NCI-H128 (cell line): Measurements from ENCODE around the gene ZNF322.

Experiments
- DNase-seq: peaks from one replicate; lab custom pipeline; 2025; ENCODE audit not compliant: unreplicated experiment; lab: John Stamatoyannopoulos, UW

The ZNF322 gene

DNA sequence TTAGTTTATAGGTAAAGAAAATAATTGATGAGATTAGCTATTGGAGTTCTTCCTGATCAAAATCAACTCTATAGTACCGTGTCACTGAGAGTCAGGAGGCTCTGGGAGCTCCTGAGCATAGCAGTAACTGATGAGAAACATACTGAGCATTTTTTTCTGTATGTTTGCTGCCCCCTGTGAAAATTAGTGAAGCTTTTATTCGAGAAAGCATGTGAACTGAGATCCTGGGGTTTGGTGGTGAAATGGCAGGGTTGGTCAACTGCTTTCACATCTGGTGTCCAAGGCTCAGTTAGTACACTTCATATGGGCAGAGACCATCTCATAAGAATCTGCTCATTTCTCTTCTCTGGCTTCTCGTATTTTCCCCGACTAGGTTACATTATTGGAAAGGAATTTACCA lies 66.9 kb downstream of the ZNF322 start:
- no peak for DNase-seq

DNA sequence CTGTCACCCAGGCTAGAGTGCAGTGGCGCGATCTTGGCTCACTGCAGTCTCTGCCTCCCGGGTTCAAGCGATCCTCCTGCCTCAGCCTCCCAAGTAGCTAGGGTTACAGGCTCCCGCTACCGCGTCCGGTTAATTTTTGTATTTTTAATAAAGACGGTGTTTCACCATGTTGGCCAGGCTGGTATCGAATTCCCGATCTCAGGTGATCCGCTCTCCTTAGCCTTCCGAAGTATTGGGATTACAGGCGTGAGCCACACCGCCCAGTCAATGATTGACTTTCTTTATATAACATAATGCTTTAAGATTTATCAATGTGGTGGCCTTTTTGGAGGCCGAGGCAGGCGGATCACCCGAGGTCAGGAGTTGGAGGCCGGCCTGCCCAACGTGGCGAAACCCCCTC lies 70.6 kb downstream of the ZNF322 start:
- DNase-seq, result no peak
